Measurements from ENCODE around the gene RGS6.

The RGS6 gene

DNA sequence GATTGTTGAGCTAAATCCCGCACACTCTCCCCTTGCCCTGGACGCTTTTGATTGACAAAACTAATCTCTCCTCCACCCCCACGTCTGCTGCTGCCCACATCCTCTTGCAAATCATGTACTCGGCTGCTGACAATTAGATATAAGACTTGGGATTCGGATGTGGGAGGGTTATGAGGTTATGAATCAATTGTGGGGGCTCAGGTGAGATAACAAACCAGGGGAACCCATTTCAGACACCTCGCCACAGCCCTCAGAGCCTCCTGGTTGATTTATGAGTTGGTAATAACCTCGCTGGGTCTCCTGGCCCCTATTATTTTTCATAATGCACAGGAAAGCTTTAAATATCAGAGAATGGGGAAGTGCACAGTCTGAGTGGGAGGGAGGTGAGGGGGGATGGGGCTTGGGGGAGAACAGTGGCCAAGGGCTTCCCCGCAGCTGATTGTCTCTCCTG, 511.8 kb downstream of the RGS6 start:
- TF ChIP-seq SUZ12 (IDR thresholded peaks at IDR 0.05), result no peak
- no peak for TF ChIP-seq LEF1 (IDR thresholded peaks at IDR 0.05; ENCODE audit: borderline replicate concordance)
- no peak for TF ChIP-seq ARNT (IDR thresholded peaks at IDR 0.05)
- TF ChIP-seq FOXA1 (IDR thresholded peaks at IDR 0.05), result no peak
- no peak for TF ChIP-seq NFRKB (IDR thresholded peaks at IDR 0.05)
- TF ChIP-seq HDGF (IDR thresholded peaks at IDR 0.05; ENCODE audit: borderline replicate concordance), result no peak
- no peak for TF ChIP-seq FOXK2 (IDR thresholded peaks at IDR 0.05)
- DNase-seq (ENCODE audit: extremely low spot score), result no peak
- POLR2A ChIA-PET, result no interaction called here
- CTCF ChIA-PET, result no interaction called here

DNA sequence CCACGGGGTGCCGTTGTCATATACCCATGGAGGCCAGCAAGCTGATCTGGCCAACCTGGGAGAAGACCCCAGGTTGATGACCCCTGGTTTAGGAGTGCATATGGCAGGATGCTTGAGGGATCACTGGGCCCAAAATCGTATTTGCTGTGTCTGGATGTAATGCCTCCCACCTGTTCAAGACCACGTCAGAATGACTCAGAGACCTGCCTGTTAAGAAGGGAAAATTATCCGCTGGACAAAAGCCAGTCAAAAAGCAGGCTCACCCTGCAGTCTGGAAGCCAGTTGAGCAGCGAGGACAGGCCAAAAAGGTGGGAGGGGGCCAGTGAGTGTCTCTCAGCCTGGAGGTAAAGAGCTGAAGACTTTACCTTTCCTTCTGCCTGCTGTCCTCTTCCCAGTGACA, 512.5 kb downstream of the RGS6 start:
- DNase-seq (ENCODE audit: extremely low spot score), result no peak
- CTCF ChIA-PET, result no interaction called here
- POLR2A ChIA-PET, result no interaction called here
- TF ChIP-seq BHLHE40 (IDR thresholded peaks at IDR 0.05; ENCODE audit: borderline replicate concordance) (no peak), LEF1 (IDR thresholded peaks at IDR 0.05; ENCODE audit: borderline replicate concordance) (no peak), HDGF (IDR thresholded peaks at IDR 0.05; ENCODE audit: borderline replicate concordance) (no peak), SUZ12 (IDR thresholded peaks at IDR 0.05) (no peak), FOXM1 (IDR thresholded peaks at IDR 0.05; ENCODE audit: borderline replicate concordance) (no peak), L3MBTL2 (conservative IDR thresholded peaks at IDR 0.05) (no peak), FOXA1 (IDR thresholded peaks at IDR 0.05) (no peak), CTBP1 (IDR thresholded peaks at IDR 0.05; ENCODE audit: borderline replicate concordance) (no peak), FOXK2 (IDR thresholded peaks at IDR 0.05) (no peak), TARDBP (IDR thresholded peaks at IDR 0.05) (no peak), NFRKB (IDR thresholded peaks at IDR 0.05) (no peak), ZNF384 (IDR thresholded peaks at IDR 0.05) (no peak), ELF4 (IDR thresholded peaks at IDR 0.05) (no peak), SP1 (IDR thresholded peaks at IDR 0.05) (no peak), ARNT (IDR thresholded peaks at IDR 0.05) (no peak)
- TF ChIP-seq, protein P1, sequence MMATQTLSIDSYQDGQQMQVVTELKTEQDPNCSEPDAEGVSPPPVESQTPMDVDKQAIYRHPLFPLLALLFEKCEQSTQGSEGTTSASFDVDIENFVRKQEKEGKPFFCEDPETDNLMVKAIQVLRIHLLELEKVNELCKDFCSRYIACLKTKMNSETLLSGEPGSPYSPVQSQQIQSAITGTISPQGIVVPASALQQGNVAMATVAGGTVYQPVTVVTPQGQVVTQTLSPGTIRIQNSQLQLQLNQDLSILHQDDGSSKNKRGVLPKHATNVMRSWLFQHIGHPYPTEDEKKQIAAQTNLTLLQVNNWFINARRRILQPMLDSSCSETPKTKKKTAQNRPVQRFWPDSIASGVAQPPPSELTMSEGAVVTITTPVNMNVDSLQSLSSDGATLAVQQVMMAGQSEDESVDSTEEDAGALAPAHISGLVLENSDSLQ (IDR thresholded peaks at IDR 0.05), result no peak

DNA sequence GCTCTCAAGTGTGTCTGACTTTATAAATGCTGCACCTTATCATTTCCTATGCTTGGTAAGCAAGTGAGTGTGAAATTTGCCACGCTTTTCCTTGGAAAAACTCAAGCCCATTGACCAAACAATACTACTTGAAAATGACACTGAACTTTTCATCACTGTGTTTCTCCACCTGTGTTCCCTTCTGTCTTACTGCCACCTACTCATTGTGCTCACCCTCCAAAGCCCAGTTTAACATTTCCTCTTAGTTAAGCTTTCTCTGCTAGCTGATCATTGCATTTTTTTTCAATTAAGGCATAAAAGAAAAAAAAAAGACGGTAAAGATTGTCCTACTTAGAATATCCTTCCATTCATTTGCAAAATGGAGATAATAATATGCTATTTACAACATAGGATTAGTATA, 516.0 kb downstream of the RGS6 start:
- no peak for DNase-seq (ENCODE audit: extremely low spot score)
- ChIA-PET CTCF (interaction anchor here (0.6 kb wide), 1 partner anchor 183 kb away, joined by 3 read pairs; no protein-coding TSS in a partner anchor), POLR2A (no interaction called here)
- TF ChIP-seq TARDBP (IDR thresholded peaks at IDR 0.05), result no peak
- TF ChIP-seq ZNF384 (IDR thresholded peaks at IDR 0.05), result no peak
- TF ChIP-seq CTBP1 (IDR thresholded peaks at IDR 0.05; ENCODE audit: borderline replicate concordance), result no peak
- no peak for TF ChIP-seq HDGF (IDR thresholded peaks at IDR 0.05; ENCODE audit: borderline replicate concordance)
- TF ChIP-seq FOXM1 (IDR thresholded peaks at IDR 0.05; ENCODE audit: borderline replicate concordance), result no peak
- no peak for TF ChIP-seq BHLHE40 (IDR thresholded peaks at IDR 0.05; ENCODE audit: borderline replicate concordance)
- TF ChIP-seq, protein P1 (IDR thresholded peaks at IDR 0.05), result no peak
- TF ChIP-seq ARNT (IDR thresholded peaks at IDR 0.05), result no peak
- TF ChIP-seq NFRKB (IDR thresholded peaks at IDR 0.05), result no peak

DNA sequence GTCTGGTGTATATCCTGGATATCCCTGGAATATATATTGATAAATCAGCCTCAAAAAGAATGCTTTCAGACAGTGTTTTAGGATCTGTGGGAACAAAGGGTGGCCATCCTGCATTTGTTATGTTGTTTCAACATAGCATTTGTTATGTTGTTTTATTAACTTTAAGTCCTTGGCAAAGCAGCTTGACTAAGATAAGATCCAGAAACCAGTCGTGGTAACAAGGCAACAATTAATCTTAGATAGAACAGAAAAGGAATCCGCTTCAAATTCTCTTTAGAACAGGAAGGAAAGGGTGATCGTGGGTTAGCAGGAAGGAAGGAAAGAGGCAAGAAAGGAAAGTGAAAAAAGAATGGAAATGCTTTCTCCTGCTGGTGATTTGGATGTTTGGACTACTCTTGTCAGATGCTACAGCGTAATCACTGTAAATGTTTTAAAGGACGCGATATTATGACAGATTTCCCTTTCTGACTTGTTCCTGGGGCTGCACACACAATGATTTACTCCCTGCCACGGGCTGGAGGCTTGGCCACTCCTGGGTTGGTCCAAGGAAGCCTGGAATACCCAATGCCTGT, 518.3 kb downstream of the RGS6 start:
- POLR2A ChIA-PET, result interaction anchor here (0.8 kb wide), 1 partner anchor 28 kb away, joined by 3 read pairs; no protein-coding TSS in a partner anchor
- DNase-seq (ENCODE audit: extremely low spot score), result no peak
- CTCF ChIA-PET, result no interaction called here
- no peak for TF ChIP-seq ARNT (IDR thresholded peaks at IDR 0.05)
- no peak for TF ChIP-seq LEF1 (IDR thresholded peaks at IDR 0.05; ENCODE audit: borderline replicate concordance)
- no peak for TF ChIP-seq FOXK2 (IDR thresholded peaks at IDR 0.05)
- no peak for TF ChIP-seq HDGF (IDR thresholded peaks at IDR 0.05; ENCODE audit: borderline replicate concordance)
- no peak for TF ChIP-seq NFRKB (IDR thresholded peaks at IDR 0.05)
- no peak for TF ChIP-seq FOXA1 (IDR thresholded peaks at IDR 0.05)
- TF ChIP-seq TARDBP (IDR thresholded peaks at IDR 0.05), result no peak
- TF ChIP-seq SP1 (IDR thresholded peaks at IDR 0.05), result no peak
- no peak for TF ChIP-seq ELF4 (IDR thresholded peaks at IDR 0.05)
- no peak for TF ChIP-seq FOXM1 (IDR thresholded peaks at IDR 0.05; ENCODE audit: borderline replicate concordance)
- no peak for TF ChIP-seq CTBP1 (IDR thresholded peaks at IDR 0.05; ENCODE audit: borderline replicate concordance)
- TF ChIP-seq, protein P1 (IDR thresholded peaks at IDR 0.05), result no peak

- ChIA-PET CTCF (interaction anchor here (0.7 kb wide), 1 partner anchor 9 kb away, joined by 3 read pairs; no protein-coding TSS in a partner anchor), POLR2A (interaction anchor here (0.8 kb wide), 1 partner anchor 29 kb away, joined by 3 read pairs; no protein-coding TSS in a partner anchor)
- TF ChIP-seq ARNT (IDR thresholded peaks at IDR 0.05) (no peak), SUZ12 (IDR thresholded peaks at IDR 0.05) (no peak), CTBP1 (IDR thresholded peaks at IDR 0.05; ENCODE audit: borderline replicate concordance) (no peak), ZNF384 (IDR thresholded peaks at IDR 0.05) (no peak)
- DNase-seq (ENCODE audit: extremely low spot score), result no peak
Measured at GRCh38 chr14:72451054-72451972, 519.1 kb downstream of the RGS6 start.

GRCh38 chr14:72452774-72453173, 520.5 kb downstream of the RGS6 start:
- ChIA-PET CTCF (interaction anchor here (0.6 kb wide), 1 partner anchor 55 kb away, joined by 3 read pairs; no protein-coding TSS in a partner anchor), POLR2A (no interaction called here)

More at GRCh38 chr14:72452774-72453173, 520.5 kb downstream of the RGS6 start:
- DNase-seq (ENCODE audit: extremely low spot score), result no peak
- no peak for TF ChIP-seq LEF1 (IDR thresholded peaks at IDR 0.05; ENCODE audit: borderline replicate concordance)
- TF ChIP-seq SUZ12 (IDR thresholded peaks at IDR 0.05), result no peak
- TF ChIP-seq BHLHE40 (IDR thresholded peaks at IDR 0.05; ENCODE audit: borderline replicate concordance), result no peak
- no peak for TF ChIP-seq FOXM1 (IDR thresholded peaks at IDR 0.05; ENCODE audit: borderline replicate concordance)
- no peak for TF ChIP-seq L3MBTL2 (conservative IDR thresholded peaks at IDR 0.05)
- no peak for TF ChIP-seq FOXK2 (IDR thresholded peaks at IDR 0.05)
- TF ChIP-seq ARNT (IDR thresholded peaks at IDR 0.05), result no peak
- no peak for TF ChIP-seq HDGF (IDR thresholded peaks at IDR 0.05; ENCODE audit: borderline replicate concordance)
- no peak for TF ChIP-seq NFRKB (IDR thresholded peaks at IDR 0.05)
- no peak for TF ChIP-seq CTBP1 (IDR thresholded peaks at IDR 0.05; ENCODE audit: borderline replicate concordance)
- no peak for TF ChIP-seq FOXA1 (IDR thresholded peaks at IDR 0.05)
- TF ChIP-seq SP1 (IDR thresholded peaks at IDR 0.05), result no peak
- no peak for TF ChIP-seq TARDBP (IDR thresholded peaks at IDR 0.05)
- TF ChIP-seq, protein P1 (IDR thresholded peaks at IDR 0.05), result no peak
- TF ChIP-seq ZNF384 (IDR thresholded peaks at IDR 0.05), result no peak
- no peak for TF ChIP-seq ELF4 (IDR thresholded peaks at IDR 0.05)
